Stimulated activated CD8-positive, alpha-beta memory T cell treated with anti-CD3 and anti-CD28 coated beads, Interleukin-4, amount 100 ng/mL, for 1 hour (primary cell): ENCODE measurements around the gene A4GALT.

Source experiments
- DNase-seq, 2 donors: peaks; one replicate each; pipeline ENCODE4 v3.0.0-alpha.2; 2020; ENCODE audit warnings: low read depth in 2 of 2, low spot score in 1 of 2

Gene A4GALT

GRCh38 chr22:42702675-42703074 lies 18.0 kb downstream of the A4GALT start:
- DNase-seq: no peak

- DNase-seq: no peak
Observed at GRCh38 chr22:42701694-42702093, 19.0 kb downstream of the A4GALT start.

GRCh38 chr22:42700901-42701300 lies 19.8 kb downstream of the A4GALT start:
- DNase-seq: no peak

GRCh38 chr22:42700355-42700754 lies 20.3 kb downstream of the A4GALT start:
- no peak for DNase-seq

- no peak for DNase-seq
Observed at GRCh38 chr22:42699976-42700352, 20.7 kb downstream of the A4GALT start.

- no peak for DNase-seq
Observed at GRCh38 chr22:42699281-42699975, 21.2 kb downstream of the A4GALT start.

- DNase-seq: no peak
Observed at GRCh38 chr22:42697542-42698013, 23.1 kb downstream of the A4GALT start.

- no peak for DNase-seq
Observed at GRCh38 chr22:42696331-42696967, 24.2 kb downstream of the A4GALT start.

- DNase-seq: no peak
Observed at GRCh38 chr22:42695294-42695693, 25.4 kb downstream of the A4GALT start.

GRCh38 chr22:42693763-42694683 lies 26.6 kb downstream of the A4GALT start:
- no peak for DNase-seq

GRCh38 chr22:42693055-42693762 lies 27.5 kb downstream of the A4GALT start:
- no peak for DNase-seq

- no peak for DNase-seq
Observed at GRCh38 chr22:42692239-42693054, 28.2 kb downstream of the A4GALT start.

GRCh38 chr22:42691440-42691839 lies 29.2 kb downstream of the A4GALT start:
- no peak for DNase-seq

- DNase-seq: no peak
Observed at GRCh38 chr22:42688241-42689211, 32.1 kb downstream of the A4GALT start.

- no peak for DNase-seq
Observed at GRCh38 chr22:42686756-42687491, 33.7 kb downstream of the A4GALT start.

- no peak for DNase-seq
Observed at GRCh38 chr22:42685941-42686653, 34.6 kb downstream of the A4GALT start.

- no peak for DNase-seq
Observed at GRCh38 chr22:42684462-42685195, 36.0 kb downstream of the A4GALT start.
